Fibroblast of the aortic adventitia (primary cell): Measurements from ENCODE around the gene DTL. TPM values are rescaled to one million over a fixed set of nuclear protein-coding genes. Genes with fewer than 3 reads are reported as not detected.

Source experiments
- DNase-seq: peaks from one replicate; pipeline ENCODE4 v3.0.0-alpha.2; 2010; ENCODE audit warnings: low read depth
- H3K4me3 ChIP-seq: 2 replicates; pipeline ENCODE4 v1.5.1; 2011; ENCODE audit warnings: low read depth, mild to moderate bottlenecking, control low read depth, low read length, moderate library complexity
- total RNA-seq: library from RNA; depleted of rRNA; stranded (reverse); fragments of >200 nt; gene quantifications from 2 replicates; pipeline ENCODE4 v1.2.3, GENCODE V29; 2012; ENCODE audit warnings: low replicate concordance
- TF ChIP-seq, protein P1 (sequence below): IDR thresholded peaks from 2 replicates; pipeline ENCODE4 v1.5.1; 2011; ENCODE audit warnings: mild to moderate bottlenecking, low read length, control low read depth, inconsistent platforms; ENCODE audit not compliant: insufficient read depth

The DTL gene
- total RNA-seq, 1 donor, result 47.7 TPM

- TF ChIP-seq, protein P1, sequence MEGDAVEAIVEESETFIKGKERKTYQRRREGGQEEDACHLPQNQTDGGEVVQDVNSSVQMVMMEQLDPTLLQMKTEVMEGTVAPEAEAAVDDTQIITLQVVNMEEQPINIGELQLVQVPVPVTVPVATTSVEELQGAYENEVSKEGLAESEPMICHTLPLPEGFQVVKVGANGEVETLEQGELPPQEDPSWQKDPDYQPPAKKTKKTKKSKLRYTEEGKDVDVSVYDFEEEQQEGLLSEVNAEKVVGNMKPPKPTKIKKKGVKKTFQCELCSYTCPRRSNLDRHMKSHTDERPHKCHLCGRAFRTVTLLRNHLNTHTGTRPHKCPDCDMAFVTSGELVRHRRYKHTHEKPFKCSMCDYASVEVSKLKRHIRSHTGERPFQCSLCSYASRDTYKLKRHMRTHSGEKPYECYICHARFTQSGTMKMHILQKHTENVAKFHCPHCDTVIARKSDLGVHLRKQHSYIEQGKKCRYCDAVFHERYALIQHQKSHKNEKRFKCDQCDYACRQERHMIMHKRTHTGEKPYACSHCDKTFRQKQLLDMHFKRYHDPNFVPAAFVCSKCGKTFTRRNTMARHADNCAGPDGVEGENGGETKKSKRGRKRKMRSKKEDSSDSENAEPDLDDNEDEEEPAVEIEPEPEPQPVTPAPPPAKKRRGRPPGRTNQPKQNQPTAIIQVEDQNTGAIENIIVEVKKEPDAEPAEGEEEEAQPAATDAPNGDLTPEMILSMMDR, result no peak
- no peak overlapping the region for H3K4me3 ChIP-seq
- no peak for DNase-seq
Measured at GRCh38 chr1:212074313-212074712, 38.8 kb downstream of the DTL start.

GRCh38 chr1:212074856-212075255 lies 39.3 kb downstream of the DTL start:
- TF ChIP-seq, protein P1, result no peak
- no peak for DNase-seq
- H3K4me3 ChIP-seq, result no peak overlapping the region

GRCh38 chr1:212077028-212077427 lies 41.5 kb downstream of the DTL start:
- DNase-seq, result no peak
- TF ChIP-seq, protein P1, result no peak
- no peak overlapping the region for H3K4me3 ChIP-seq

DNA sequence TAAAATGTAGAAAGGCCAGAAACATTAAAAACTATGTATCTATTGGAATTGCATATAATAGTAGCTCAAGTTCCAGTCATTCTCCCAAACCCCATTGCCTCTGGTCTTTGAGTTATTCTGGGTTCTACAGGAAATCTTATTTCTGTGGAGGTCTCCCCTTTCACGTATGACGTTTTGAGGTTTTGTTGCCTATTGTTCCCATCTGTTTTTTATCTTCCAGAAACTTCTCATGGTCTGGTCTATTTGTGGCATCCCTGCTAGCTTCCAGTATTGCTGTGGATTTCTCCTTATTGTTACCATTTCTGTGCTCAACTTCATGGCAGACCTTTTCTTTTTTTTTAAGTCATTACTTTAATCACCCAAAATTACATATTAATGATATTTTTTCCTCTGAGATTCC lies 43.3 kb downstream of the DTL start:
- TF ChIP-seq, protein P1, result no peak
- no peak for DNase-seq
- H3K4me3 ChIP-seq, result no peak overlapping the region

DNA sequence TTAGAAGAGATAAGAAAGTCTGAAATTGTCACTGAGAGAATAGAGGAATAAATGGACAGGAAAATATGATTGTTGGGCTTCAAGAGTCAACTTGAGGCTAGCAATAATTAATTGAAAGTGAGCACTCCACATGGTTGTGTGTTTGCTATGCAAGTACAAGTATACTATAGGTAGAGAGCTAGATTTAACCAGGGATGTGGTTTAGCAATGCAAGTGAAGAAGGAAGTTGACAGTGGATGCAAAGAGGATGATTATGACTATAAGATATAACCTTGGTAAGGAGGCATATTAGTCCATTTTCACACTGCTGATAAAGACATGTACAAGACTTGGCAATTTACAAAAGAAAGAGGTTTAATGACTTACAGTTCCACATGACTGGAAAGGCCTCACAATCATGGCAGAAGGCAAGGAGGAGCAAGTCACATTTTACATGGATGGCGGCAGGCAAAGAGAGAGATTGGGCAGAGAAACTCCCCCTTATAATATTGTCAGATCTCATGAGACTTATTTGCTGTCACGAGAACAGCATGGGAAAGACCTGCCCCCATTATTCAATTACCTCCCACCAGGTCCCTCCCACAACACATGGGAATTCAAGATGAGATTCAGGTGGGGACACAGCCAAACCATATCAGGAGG lies 47.3 kb downstream of the DTL start:
- H3K4me3 ChIP-seq, result no peak overlapping the region
- no peak for DNase-seq
- TF ChIP-seq, protein P1, result no peak

DNA sequence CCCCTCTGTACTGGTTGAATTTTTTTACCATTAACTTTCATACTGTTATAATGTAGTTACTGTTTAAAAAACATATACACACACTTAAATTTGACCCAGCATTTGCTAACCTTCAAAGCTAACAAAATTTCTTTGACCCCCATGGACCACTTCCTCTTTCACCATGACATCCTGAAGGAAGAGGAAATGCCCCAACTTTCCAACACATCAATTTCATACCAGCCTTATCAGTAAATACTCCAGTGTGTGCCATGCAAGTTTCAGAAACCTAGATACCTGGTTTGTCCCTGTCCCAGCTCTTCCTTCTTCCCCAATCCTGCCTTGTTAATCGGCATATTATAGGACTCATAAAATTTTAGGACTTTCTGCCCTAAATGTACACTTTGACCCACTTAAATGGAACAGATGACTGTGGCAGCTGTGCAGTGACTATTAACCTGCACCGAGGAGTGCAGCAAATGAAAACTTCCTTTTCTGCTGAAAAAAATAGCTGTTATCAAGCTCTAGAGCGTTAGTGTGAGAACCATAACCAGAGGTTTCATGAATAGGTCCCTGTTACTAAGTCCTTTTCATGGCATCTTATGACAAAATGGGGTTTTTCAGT lies 54.1 kb downstream of the DTL start:
- TF ChIP-seq, protein P1, result no peak
- no peak for DNase-seq
- H3K4me3 ChIP-seq, result no peak overlapping the region
